DND-41 (cell line): ENCODE measurements around the gene ST6GALNAC6.

Experiments
- ATAC-seq: fragments of 200-7000 bp; cut with Tn5 transposase; 3 replicates; pipeline ENCODE4 v1.9.1; 2021; ENCODE audit warnings: low read depth; ENCODE audit not compliant: insufficient read depth
- DNase-seq: peaks from one replicate; pipeline ENCODE4 v3.0.0-alpha.2; 2020
- H2AFZ ChIP-seq: 2 replicates; pipeline ENCODE4 v1.6.0; 2012; ENCODE audit warnings: low read depth, low read length
- H3K27ac ChIP-seq: 2 replicates; pipeline ENCODE4 v1.5.1; 2012; ENCODE audit warnings: low read length, inconsistent platforms
- H3K27me3 ChIP-seq: fragments of 200-600 bp; sonication (generic); 2 replicates; pipeline ENCODE4 v1.6.0; 2012; ENCODE audit warnings: low read length, mild to moderate bottlenecking, inconsistent platforms; ENCODE audit not compliant: insufficient read depth, poor library complexity
- H3K36me3 ChIP-seq: 2 replicates; pipeline ENCODE4 v1.5.1; 2012; ENCODE audit warnings: low read length, inconsistent platforms; ENCODE audit not compliant: insufficient read depth
- H3K4me1 ChIP-seq: 2 replicates; pipeline ENCODE4 v1.5.1; 2012; ENCODE audit warnings: mild to moderate bottlenecking, low read length; ENCODE audit not compliant: insufficient read depth
- H3K4me2 ChIP-seq: 2 replicates; pipeline ENCODE4 v1.6.0; 2012; ENCODE audit warnings: mild to moderate bottlenecking, moderate library complexity, low read length, inconsistent platforms; ENCODE audit not compliant: insufficient read depth
- H3K4me3 ChIP-seq, 2 experiments: fragments of 200-600 bp in 1 of 2; shearing (Covaris generic) in 1 of 2; 2 replicates each; pipeline ENCODE4 v1.5.1; 2012 to 2016; ENCODE audit warnings: inconsistent platforms in 2 of 2, low read length in 2 of 2, mild to moderate bottlenecking in 2 of 2, low read depth in 1 of 2, moderate library complexity in 1 of 2
- H3K79me2 ChIP-seq: 2 replicates; pipeline ENCODE4 v1.6.0; 2012; ENCODE audit warnings: low read length, inconsistent platforms; ENCODE audit not compliant: insufficient read depth
- H3K9ac ChIP-seq: 2 replicates; pipeline ENCODE4 v1.6.0; 2012; ENCODE audit warnings: low read depth, mild to moderate bottlenecking, inconsistent platforms, low read length, moderate library complexity
- H3K9me3 ChIP-seq: 2 replicates; pipeline ENCODE4 v1.5.1; 2012; ENCODE audit warnings: low read length, moderate library complexity, mild to moderate bottlenecking, inconsistent platforms; ENCODE audit not compliant: insufficient read depth, severe bottlenecking
- H4K20me1 ChIP-seq: 2 replicates; pipeline ENCODE4 v1.6.0; 2012; ENCODE audit warnings: low read length; ENCODE audit not compliant: insufficient read depth
- EZH2 ChIP-seq: IDR thresholded peaks from 3 replicates; pipeline ENCODE4 v1.6.1; 2012; ENCODE audit warnings: borderline replicate concordance, low read depth, mild to moderate bottlenecking, moderate library complexity, low read length, inconsistent platforms; ENCODE audit not compliant: severe bottlenecking
- TF ChIP-seq, protein P1 (sequence below): IDR thresholded peaks from 2 replicates; pipeline ENCODE4 v1.5.1; 2012; ENCODE audit warnings: borderline replicate concordance, low read length, moderate library complexity, mild to moderate bottlenecking; ENCODE audit not compliant: poor library complexity, severe bottlenecking; ENCODE audit errors: extremely low read depth

Gene ST6GALNAC6

DNA sequence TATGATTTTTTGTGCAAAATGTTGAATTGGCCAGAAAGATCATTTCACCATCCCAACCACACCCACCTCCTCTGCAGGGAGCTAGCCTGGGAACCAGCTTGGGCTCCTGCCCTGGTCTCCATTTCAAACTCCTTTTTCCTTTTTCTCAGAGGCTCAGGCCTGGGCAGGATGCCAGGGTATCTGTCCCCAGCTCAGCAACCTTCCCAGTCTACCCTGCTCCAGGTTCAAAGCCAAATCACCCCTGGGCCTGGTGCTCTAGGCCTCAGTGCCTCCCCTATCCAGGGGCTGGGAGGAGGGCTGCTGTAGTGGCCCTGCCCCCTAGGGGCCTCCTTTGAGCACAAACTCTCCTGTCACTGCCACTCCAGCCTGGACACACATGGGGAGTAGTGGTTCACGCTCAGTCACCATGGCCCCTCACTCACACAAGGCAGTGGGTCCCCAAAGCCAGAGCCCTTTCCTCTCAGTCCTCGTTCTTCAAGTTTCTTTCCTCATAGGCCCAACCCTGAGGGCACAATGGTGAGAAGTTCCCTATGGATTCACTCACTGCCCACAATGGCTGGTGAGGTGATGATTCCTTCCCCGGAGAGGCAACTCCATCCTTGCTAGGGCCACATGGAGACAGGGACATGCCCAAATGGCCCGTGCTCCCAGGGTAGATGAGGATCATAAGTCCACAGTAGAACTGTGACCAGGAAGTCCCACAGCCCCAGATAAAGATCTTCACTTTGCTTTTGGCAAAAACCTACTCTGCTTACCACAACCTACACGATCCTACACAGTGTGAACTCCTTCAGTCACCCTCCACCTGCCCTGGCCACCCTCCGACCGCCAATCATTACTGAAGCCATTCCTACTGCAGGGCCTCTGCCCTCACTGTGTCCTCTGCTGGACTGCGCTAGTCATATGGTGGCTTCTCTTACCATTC lies 19.0 kb upstream of the ST6GALNAC6 start:
- DNase-seq (no peak), ATAC-seq (no peak)
- no peaks in the 10 kb centered on the region for H4K20me1 ChIP-seq
- no peak overlapping the region for H3K9ac ChIP-seq
- H3K27me3 ChIP-seq = no peaks in the 10 kb centered on the region
- no peaks in the 10 kb centered on the region for H3K79me2 ChIP-seq
- no peak for TF ChIP-seq EZH2
- TF ChIP-seq, protein P1, sequence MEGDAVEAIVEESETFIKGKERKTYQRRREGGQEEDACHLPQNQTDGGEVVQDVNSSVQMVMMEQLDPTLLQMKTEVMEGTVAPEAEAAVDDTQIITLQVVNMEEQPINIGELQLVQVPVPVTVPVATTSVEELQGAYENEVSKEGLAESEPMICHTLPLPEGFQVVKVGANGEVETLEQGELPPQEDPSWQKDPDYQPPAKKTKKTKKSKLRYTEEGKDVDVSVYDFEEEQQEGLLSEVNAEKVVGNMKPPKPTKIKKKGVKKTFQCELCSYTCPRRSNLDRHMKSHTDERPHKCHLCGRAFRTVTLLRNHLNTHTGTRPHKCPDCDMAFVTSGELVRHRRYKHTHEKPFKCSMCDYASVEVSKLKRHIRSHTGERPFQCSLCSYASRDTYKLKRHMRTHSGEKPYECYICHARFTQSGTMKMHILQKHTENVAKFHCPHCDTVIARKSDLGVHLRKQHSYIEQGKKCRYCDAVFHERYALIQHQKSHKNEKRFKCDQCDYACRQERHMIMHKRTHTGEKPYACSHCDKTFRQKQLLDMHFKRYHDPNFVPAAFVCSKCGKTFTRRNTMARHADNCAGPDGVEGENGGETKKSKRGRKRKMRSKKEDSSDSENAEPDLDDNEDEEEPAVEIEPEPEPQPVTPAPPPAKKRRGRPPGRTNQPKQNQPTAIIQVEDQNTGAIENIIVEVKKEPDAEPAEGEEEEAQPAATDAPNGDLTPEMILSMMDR = peak; percentile 27
- peaks cover 43% of the 10 kb centered on the region for H3K4me1 ChIP-seq
- no peaks in the 10 kb centered on the region for H3K9me3 ChIP-seq
- H2AFZ ChIP-seq = no peak overlapping the region
- no peaks in the 10 kb centered on the region for H3K36me3 ChIP-seq
- H3K27ac ChIP-seq = 0 out of 2 replicates have a peak overlapping the region, but pooled peaks have one; percentile 49
- 0 out of 2 replicates have a peak overlapping the region, but pooled peaks have one; percentile 96 for H3K4me2 ChIP-seq
- H3K4me3 ChIP-seq = no peak overlapping the region

DNA sequence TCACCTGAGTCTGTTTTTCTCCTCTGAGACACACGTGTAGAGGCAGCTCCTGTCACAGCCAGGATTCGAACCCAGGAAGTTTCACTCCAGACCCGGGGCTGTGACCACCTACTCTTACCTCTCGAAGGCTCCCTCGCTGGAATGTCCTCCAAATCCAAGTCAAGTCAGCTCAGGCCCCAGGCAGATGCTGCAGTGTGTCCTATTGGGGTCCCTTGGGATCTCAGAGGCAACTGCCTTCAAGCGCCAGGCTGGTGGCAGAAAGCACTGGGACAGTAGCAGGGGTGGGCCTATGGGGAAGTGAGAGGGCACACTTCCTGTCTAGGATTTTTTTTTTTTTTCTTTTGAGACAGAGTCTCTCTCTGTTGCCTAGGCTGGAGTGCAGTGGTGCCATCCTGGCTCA lies 18.2 kb upstream of the ST6GALNAC6 start:
- DNase-seq = peak; percentile 59
- TF ChIP-seq EZH2 = no peak
- TF ChIP-seq, protein P1 = no peak
- no peaks in the 10 kb centered on the region for H3K9me3 ChIP-seq
- peaks cover 43% of the 10 kb centered on the region for H3K4me1 ChIP-seq
- peak overlapping the region; percentile 64; the same call in 1 of the 2 replicates for H3K9ac ChIP-seq
- H3K36me3 ChIP-seq = no peaks in the 10 kb centered on the region
- no peaks in the 10 kb centered on the region for H4K20me1 ChIP-seq
- peak overlapping the region; percentile 96 for H3K4me2 ChIP-seq
- H2AFZ ChIP-seq = peak overlapping the region; percentile 41
- peak overlapping the region in 1 of 2 experiments; percentile 69; a peak in 2 of 4 replicates for H3K4me3 ChIP-seq
- H3K27ac ChIP-seq = no peak overlapping the region
- peak; percentile 22; the same call in 1 of the 3 replicates for ATAC-seq
- H3K27me3 ChIP-seq = no peaks in the 10 kb centered on the region
- no peaks in the 10 kb centered on the region for H3K79me2 ChIP-seq

DNA sequence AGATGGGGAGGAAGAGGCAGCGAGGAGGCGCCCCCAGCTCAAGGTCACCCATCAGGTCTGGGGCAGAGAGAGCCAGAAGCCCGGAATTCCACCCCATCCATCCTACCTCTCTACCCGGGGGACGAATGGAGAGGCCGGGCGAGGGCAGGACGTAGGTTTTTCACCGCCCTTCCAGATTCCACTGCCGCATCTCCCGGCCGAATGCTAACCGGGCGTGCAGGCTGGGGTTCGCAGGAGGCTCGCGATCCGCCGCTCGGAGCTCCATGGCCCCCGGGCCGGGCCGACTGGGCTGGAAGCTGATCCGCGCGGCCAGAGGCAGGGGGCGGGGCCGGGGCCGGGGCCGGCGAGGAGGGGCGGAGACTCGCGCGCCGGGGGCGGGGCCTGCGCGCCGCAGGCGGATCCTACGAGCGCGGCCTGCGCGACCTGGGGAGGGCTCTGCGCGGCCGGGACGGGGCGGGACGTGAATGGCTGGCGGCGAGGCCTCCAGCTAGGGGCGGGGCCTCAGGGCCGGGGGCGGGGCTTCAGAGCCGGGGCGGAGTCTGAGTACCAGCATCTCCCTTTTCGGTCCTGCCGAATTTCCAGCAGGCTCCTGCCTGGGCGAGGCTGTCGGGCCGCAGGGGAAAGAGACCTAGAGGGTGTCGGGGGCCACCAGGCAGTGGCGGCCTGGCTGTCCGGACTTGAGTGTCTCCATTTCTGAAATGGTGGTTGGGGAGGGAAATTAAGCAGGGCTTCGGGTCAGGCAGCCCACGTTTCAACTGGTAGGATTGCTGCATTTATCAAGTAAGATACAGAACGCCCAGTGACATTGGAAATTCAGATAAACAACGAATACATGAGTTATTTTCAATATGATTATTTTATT lies 17.5 kb upstream of the ST6GALNAC6 start, which contains the start of gene ST6GALNAC4:
Gene ST6GALNAC4, minus strand, starts transcription at position 322 of the 862 bp plus-strand sequence. CDS start 622 bp downstream, outside the sequence.
- TF ChIP-seq EZH2 = no peak
- TF ChIP-seq, protein P1 = no peak
- H3K4me3 ChIP-seq = peak within 1 kb of the TSS; percentile 24 to 69; a peak in 3 of 4 replicates
- peak within 1 kb of the TSS; percentile 59; the same call in 1 of the 2 replicates for H3K27ac ChIP-seq
- H2AFZ ChIP-seq = peak within 1 kb of the TSS; percentile 88
- no peaks in the 10 kb centered on the region for H3K79me2 ChIP-seq
- H3K4me2 ChIP-seq = peak within 1 kb of the TSS; percentile 96
- peaks cover 41% of the 10 kb centered on the region for H3K4me1 ChIP-seq
- no peaks in the 10 kb centered on the region for H3K27me3 ChIP-seq
- peak within 1 kb of the TSS; percentile 64 for H3K9ac ChIP-seq
- no peaks in the 10 kb centered on the region for H4K20me1 ChIP-seq
- H3K9me3 ChIP-seq = no peaks in the 10 kb centered on the region
- peak; percentile 91 for ATAC-seq
- H3K36me3 ChIP-seq = peaks cover 5% of the 10 kb centered on the region; the same call in 1 of the 2 replicates
- DNase-seq = peak; percentile 92
